Stimulated activated CD8-positive, alpha-beta memory T cell treated with anti-CD3 and anti-CD28 coated beads, Interleukin-4, amount 100 ng/mL, for 48 hours (primary cell): Measurements from ENCODE around the gene IRF2.
A peak's percentile ranks its signal among the peaks of the same experiment; 100 is the strongest.

Experiments
- DNase-seq: peaks from one replicate; pipeline ENCODE4 v3.0.0-alpha.2; 2020

The IRF2 gene

GRCh38 chr4:184473499-184474262, 669 bp downstream of the IRF2 start:
- peak; percentile 56 for DNase-seq

GRCh38 chr4:184472614-184473498, 1.5 kb downstream of the IRF2 start:
- peak; percentile 78 for DNase-seq

- DNase-seq, result no peak
Measured at GRCh38 chr4:184471881-184472613, 2.3 kb downstream of the IRF2 start.

- DNase-seq, result no peak
Measured at GRCh38 chr4:184470785-184471110, 3.6 kb downstream of the IRF2 start.

- DNase-seq, result no peak
Measured at GRCh38 chr4:184466634-184467033, 7.7 kb downstream of the IRF2 start.

GRCh38 chr4:184464759-184465454, 9.4 kb downstream of the IRF2 start:
- no peak for DNase-seq

GRCh38 chr4:184463856-184464255, 10.5 kb downstream of the IRF2 start:
- DNase-seq, result no peak

GRCh38 chr4:184463158-184463557, 11.2 kb downstream of the IRF2 start:
- no peak for DNase-seq

GRCh38 chr4:184462724-184463123, 11.6 kb downstream of the IRF2 start:
- no peak for DNase-seq

- no peak for DNase-seq
Measured at GRCh38 chr4:184461711-184462441, 12.5 kb downstream of the IRF2 start.

- DNase-seq, result no peak
Measured at GRCh38 chr4:184460499-184461285, 13.7 kb downstream of the IRF2 start.

- no peak for DNase-seq
Measured at GRCh38 chr4:184459413-184459812, 14.9 kb downstream of the IRF2 start.

GRCh38 chr4:184457535-184458249, 16.7 kb downstream of the IRF2 start:
- DNase-seq, result no peak

GRCh38 chr4:184456337-184456736, 18.0 kb downstream of the IRF2 start:
- DNase-seq, result no peak

- DNase-seq, result no peak
Measured at GRCh38 chr4:184455299-184455698, 19.1 kb downstream of the IRF2 start.

- DNase-seq, result peak; percentile 45
Measured at GRCh38 chr4:184453365-184454160, 20.8 kb downstream of the IRF2 start.

GRCh38 chr4:184452740-184453139, 21.6 kb downstream of the IRF2 start:
- DNase-seq, result no peak

- no peak for DNase-seq
Measured at GRCh38 chr4:184451726-184452125, 22.6 kb downstream of the IRF2 start.

- no peak for DNase-seq
Measured at GRCh38 chr4:184450743-184451535, 23.4 kb downstream of the IRF2 start.
